B cell (primary cell): ENCODE measurements around the gene ZNF346.

Experiments used
- EZH2 ChIP-seq: IDR thresholded peaks from 2 replicates; pipeline ENCODE4 v1.6.1; 2012; ENCODE audit warnings: borderline replicate concordance, low read depth, mild to moderate bottlenecking, moderate library complexity, low read length; ENCODE audit not compliant: insufficient read depth, poor library complexity, severe bottlenecking
- TF ChIP-seq, protein P1 (sequence below): fragments of 200-600 bp; IDR thresholded peaks from one replicate; pipeline ENCODE4 v1.8.0; 2022; ENCODE audit warnings: antibody characterized with exemption, mild to moderate bottlenecking

DNA sequence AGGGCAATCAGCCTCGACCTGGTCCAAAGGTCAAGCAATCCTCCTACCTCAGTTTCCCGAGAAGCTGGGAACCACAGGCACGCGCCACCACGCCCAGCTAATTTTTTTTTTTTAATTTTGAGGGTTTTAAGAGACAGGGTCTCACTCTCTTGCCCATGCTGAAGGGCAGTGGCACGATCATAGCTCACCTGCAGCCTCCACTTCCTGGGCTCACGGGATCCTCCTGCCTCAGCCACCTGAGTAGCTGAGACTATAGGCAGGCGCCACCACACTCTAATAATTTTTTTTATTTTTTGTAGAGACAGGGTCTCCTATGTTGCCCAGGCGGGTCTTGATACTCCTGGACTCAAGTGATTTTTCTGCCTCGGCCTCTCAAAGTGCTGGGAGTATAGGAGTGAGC, 17.5 kb upstream of the ZNF346 start:
- no peak for TF ChIP-seq EZH2
- TF ChIP-seq, protein P1, sequence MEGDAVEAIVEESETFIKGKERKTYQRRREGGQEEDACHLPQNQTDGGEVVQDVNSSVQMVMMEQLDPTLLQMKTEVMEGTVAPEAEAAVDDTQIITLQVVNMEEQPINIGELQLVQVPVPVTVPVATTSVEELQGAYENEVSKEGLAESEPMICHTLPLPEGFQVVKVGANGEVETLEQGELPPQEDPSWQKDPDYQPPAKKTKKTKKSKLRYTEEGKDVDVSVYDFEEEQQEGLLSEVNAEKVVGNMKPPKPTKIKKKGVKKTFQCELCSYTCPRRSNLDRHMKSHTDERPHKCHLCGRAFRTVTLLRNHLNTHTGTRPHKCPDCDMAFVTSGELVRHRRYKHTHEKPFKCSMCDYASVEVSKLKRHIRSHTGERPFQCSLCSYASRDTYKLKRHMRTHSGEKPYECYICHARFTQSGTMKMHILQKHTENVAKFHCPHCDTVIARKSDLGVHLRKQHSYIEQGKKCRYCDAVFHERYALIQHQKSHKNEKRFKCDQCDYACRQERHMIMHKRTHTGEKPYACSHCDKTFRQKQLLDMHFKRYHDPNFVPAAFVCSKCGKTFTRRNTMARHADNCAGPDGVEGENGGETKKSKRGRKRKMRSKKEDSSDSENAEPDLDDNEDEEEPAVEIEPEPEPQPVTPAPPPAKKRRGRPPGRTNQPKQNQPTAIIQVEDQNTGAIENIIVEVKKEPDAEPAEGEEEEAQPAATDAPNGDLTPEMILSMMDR, result no peak
